Neutrophil (primary cell): ENCODE results near the gene FAM222B.

Experiments
- H3K27ac ChIP-seq: fragments of 200-600 bp; sonication (generic); 2 replicates; pipeline ENCODE4 v1.5.1; 2016; ENCODE audit warnings: mild to moderate bottlenecking, moderate library complexity
- H3K27me3 ChIP-seq: fragments of 200-600 bp; sonication (generic); 2 replicates; pipeline ENCODE4 v1.6.0; 2016; ENCODE audit warnings: mild to moderate bottlenecking
- H3K36me3 ChIP-seq: fragments of 200-600 bp; sonication (generic); 2 replicates; pipeline ENCODE4 v1.5.1; 2017
- H3K4me1 ChIP-seq, 2 experiments: fragments of 200-600 bp in 1 of 2; sonication (generic) in 1 of 2; 1 replicate in 1 of 2; 2 replicates in 1 of 2; pipeline versions ENCODE4 v1.5.1 to v1.6.1; 2013 to 2016; ENCODE audit warnings: low read depth in 1 of 2, low read length in 1 of 2, mild to moderate bottlenecking in 1 of 2, moderate library complexity in 1 of 2; ENCODE audit not compliant: control insufficient read depth in 1 of 2, insufficient read depth in 1 of 2
- H3K4me3 ChIP-seq, 2 experiments: fragments of 200-600 bp in 1 of 2; sonication (generic) in 1 of 2; 1 replicate in 1 of 2; 2 replicates in 1 of 2; pipeline ENCODE4 v1.5.1; 2013 to 2016; ENCODE audit warnings: low read depth in 1 of 2, low read length in 1 of 2, mild to moderate bottlenecking in 1 of 2, moderate library complexity in 1 of 2
- H3K9me3 ChIP-seq: fragments of 200-600 bp; sonication (generic); 2 replicates; pipeline ENCODE4 v1.5.1; 2016
- TF ChIP-seq, protein P1 (sequence below): fragments of 200-600 bp; sonication (generic); IDR thresholded peaks from 2 replicates; pipeline ENCODE4 v1.5.1; 2016; ENCODE audit warnings: antibody characterized with exemption

The FAM222B gene

DNA sequence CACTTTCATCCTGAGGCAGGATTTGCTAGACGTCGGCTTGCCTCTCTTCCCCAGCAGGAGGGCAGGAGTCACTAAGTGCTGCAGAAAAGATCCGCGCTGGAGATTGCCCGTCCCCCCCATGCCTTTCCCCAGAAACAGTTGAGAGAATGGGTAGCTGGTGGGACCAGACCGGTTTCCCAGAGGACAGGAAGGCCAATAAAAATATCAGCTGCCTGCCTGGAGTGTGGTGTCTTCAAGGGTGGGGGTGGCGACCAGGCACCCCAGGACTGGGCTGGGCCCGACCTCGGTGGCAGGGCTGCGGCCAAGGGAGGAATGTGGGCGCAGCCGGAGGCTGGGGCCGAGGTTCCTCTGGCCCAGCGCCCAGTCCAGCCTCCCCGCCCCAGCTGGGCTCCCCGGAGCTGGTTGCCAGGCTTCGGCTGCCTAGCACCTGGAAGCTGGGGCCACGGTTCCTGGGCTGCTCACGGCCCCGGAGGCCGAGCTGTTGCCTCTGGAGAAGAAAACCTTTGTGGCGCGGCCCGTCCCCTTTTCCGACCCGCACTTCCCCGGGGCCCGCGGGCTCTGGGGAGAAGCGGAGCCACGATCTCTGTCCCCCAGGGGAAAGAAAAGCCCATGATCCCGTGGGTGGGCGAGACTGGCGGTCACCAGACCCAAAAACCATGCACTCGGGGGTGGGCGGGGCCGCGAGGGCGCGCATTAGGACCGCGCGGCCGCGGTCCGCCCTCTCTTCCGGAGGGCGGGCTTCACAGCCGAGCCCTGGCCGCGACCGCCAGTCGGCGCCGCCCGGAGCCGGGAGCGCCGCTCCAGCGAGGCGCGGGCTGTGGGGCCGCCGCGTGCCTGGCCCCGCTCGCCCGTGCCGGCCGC is 99.1 kb downstream of the FAM222B start, which contains the start of gene TRAF4:
TSS of gene TRAF4 (plus strand) at position 769 of the 861 bp plus-strand sequence. CDS start 102 bp downstream, outside the sequence.
- H3K9me3 ChIP-seq: no peaks in the 10 kb centered on the region
- H3K27ac ChIP-seq: peak within 1 kb of the TSS; percentile 48
- no peaks in the 10 kb centered on the region for H3K36me3 ChIP-seq
- TF ChIP-seq, protein P1, sequence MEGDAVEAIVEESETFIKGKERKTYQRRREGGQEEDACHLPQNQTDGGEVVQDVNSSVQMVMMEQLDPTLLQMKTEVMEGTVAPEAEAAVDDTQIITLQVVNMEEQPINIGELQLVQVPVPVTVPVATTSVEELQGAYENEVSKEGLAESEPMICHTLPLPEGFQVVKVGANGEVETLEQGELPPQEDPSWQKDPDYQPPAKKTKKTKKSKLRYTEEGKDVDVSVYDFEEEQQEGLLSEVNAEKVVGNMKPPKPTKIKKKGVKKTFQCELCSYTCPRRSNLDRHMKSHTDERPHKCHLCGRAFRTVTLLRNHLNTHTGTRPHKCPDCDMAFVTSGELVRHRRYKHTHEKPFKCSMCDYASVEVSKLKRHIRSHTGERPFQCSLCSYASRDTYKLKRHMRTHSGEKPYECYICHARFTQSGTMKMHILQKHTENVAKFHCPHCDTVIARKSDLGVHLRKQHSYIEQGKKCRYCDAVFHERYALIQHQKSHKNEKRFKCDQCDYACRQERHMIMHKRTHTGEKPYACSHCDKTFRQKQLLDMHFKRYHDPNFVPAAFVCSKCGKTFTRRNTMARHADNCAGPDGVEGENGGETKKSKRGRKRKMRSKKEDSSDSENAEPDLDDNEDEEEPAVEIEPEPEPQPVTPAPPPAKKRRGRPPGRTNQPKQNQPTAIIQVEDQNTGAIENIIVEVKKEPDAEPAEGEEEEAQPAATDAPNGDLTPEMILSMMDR: no peak
- peaks cover 27 to 36% of the 10 kb centered on the region in 2 experiments for H3K4me1 ChIP-seq
- peaks cover 55% of the 10 kb centered on the region for H3K27me3 ChIP-seq
- H3K4me3 ChIP-seq: peak within 1 kb of the TSS; percentile 70 to 97

DNA sequence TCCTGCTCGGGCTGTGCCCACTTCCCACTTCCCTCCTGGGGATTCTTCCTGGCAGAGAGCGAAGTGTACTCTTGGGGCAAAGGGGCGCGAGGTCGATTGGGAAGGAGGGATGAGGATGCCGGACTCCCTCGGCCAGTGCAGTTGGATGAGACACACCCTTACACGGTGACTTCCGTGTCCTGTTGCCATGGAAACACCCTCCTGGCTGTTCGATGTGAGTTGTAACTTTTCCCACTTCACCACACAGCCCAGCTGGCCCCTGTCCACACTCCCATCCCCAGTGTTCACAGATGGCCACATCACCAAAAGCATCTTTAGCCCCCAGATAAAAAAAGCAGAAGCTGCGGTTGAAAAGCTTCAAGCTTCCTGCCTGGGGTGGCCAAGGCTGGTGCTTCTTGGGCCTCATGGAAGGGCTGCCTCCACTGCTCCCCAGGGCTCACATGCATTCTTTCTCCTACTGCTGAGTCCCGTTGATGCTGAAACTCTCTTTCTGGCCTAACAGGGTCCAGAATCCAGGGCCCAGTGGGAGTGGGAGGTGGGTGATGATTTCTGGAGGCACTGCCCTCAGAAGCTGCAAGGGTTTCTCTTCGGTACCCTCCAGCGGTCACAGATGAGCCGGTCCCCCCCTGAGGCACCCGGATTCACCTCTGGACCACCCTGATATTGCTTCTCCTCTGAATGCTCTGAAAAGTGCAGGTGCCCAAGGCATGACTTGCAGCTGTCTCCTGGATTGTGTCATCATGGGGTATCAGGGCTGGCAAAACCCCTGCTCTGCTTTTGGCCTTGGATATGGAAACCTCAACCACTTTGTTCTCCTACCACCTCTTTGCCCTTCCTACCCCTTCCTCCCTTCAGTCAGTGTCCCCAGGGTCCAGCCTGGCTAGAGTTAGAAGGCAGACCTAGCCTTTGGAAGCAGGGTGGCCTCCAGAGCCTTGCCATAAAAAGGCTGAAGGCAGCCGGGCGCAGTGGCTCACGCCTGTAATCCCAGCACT is 100.9 kb downstream of the FAM222B start:
- TF ChIP-seq, protein P1: no peak
- Histone ChIP-seq H3K4me1 (peaks cover 27 to 36% of the 10 kb centered on the region in 2 experiments), H3K36me3 (no peaks in the 10 kb centered on the region), H3K27me3 (peaks cover 45% of the 10 kb centered on the region), H3K4me3 (peak overlapping the region in 1 of 2 experiments; percentile 42), H3K27ac (peak overlapping the region; percentile 39), H3K9me3 (no peaks in the 10 kb centered on the region)

DNA sequence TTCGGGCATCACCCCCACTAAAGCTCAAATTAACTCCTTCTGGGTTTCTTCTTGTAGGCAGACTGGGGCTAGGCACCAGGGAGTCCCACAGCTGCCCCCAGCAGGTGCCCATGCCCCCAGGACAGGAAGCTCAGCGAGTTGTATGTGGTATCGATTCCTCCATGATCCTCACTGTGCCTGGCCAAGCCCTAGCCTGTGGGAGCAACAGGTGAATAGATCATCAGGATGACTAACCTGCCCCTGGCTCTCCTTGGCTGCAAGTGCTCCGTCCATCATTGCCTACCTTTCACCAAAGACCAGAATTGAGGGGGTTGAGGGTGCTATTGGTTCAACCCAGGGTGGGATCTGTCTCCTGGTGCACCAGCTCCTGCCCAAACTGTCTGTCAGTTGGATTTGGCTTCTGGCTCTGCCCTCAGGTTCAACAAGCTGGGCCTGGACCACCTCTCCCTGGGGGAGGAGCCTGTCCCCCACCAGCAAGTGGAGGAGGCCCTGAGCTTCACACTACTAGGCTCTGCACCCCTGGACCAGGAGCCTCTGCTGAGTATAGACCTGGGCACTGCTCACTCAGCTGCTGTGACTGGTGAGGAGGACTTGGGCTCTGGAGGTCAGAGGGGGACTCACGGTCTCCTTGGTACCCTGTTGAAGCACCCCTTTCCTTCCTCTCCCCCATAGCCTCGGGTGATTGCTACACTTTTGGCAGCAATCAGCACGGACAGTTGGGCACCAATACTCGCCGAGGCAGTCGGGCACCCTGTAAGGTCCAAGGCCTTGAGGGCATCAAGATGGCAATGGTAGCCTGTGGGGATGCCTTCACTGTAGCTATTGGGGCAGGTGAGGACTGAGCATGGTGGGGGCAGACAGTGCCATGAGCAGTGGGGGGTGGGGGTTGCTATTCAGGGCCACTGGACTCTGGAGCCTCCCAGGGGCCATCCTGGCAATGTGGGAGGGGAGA is 101.9 kb downstream of the FAM222B start:
- H3K4me3 ChIP-seq: peak overlapping the region in 1 of 2 experiments; percentile 42
- TF ChIP-seq, protein P1: no peak
- no peaks in the 10 kb centered on the region for H3K9me3 ChIP-seq
- H3K4me1 ChIP-seq: peaks cover 27 to 36% of the 10 kb centered on the region in 2 experiments
- H3K36me3 ChIP-seq: no peaks in the 10 kb centered on the region
- H3K27me3 ChIP-seq: peaks cover 36% of the 10 kb centered on the region
- H3K27ac ChIP-seq: no peak overlapping the region

DNA sequence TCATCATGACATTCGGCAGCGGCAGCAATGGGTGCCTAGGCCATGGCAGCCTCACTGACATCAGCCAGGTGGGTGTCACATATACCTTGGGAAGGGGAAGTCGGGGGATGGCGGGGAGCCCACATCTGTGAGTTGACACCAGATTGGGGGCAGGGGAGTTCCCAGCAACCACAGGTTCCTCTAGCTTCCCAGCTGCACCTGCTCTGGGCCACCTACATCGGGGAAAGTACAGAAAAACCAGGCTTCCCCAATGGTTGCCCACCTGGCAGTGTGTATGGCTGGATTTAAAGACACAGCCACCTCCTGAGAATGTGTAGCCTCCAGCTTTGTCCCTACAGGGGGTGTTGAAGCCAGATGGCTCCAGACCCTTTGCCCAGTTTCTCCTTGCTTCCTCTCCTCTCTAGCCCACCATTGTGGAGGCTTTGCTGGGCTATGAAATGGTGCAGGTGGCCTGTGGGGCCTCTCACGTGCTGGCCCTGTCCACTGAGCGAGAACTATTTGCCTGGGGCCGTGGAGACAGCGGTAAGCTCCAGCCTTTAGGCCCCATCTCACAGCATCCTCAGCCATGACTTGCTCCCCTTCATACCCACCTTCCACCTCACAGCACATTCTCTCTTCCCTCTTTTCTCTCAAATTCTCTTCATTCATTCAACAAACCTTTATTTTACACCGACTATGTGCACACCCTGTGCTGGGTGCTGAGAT is 103.8 kb downstream of the FAM222B start:
- H3K27ac ChIP-seq: no peak overlapping the region
- no peaks in the 10 kb centered on the region for H3K36me3 ChIP-seq
- TF ChIP-seq, protein P1: no peak
- no peak overlapping the region for H3K4me3 ChIP-seq
- no peaks in the 10 kb centered on the region for H3K9me3 ChIP-seq
- H3K4me1 ChIP-seq: peaks cover 18 to 22% of the 10 kb centered on the region in 2 experiments
- H3K27me3 ChIP-seq: peaks cover 18% of the 10 kb centered on the region
